Spleen (tissue), 7 donors: ENCODE results near the gene FOXP1.

Experiments used
- POLR2AphosphoS5 ChIP-seq, 3 donors: sonication (generic); formaldehyde crosslinking; IDR thresholded peaks; one replicate each; pipeline ENCODE4 v1.5.1; 2017; ENCODE audit warnings: antibody characterized with exemption in 3 of 3
- TF ChIP-seq, protein P1 (sequence below), 11 experiments: fragments of 200-600 bp in 7 of 11; fragments of 450-650 bp in 4 of 11; sonication (generic) in 4 of 11; IDR thresholded peaks in 8 of 11; conservative IDR thresholded peaks in 3 of 11; 1 replicate in 7 of 11; 2 replicates in 4 of 11; pipeline versions ENCODE4 v1.4.0 to v1.8.0; 2016 to 2021; ENCODE audit warnings: antibody characterized with exemption in 11 of 11, inconsistent platforms in 4 of 11, mild to moderate bottlenecking in 1 of 11
- donor health status: DM: no; HTN: no; CAD: no; lungs with moderate emphysema.
- donor health status: DM: no; HTN: no; CAD: no.
- donor health status: DM: no; HTN: no; CAD: no.

DNA sequence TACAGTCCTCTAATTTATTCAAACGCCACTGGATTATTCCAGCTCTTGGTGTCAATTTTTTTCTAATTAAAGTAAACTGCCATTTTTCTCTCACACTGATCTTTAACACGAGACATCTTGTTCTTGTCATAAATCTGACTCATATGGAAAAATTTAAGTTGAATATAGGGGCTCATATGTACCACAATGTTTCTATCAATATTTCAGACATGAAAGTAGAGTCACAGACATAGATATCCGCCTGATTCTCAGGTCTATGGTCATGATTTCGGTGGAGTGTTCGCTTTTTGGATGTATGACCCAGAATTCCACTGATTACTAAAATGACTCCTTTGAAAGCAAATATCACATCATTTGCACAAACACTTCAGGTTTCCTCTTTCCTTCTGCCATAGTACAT lies 552.8 kb downstream of the FOXP1 start:
- TF ChIP-seq, protein P1, sequence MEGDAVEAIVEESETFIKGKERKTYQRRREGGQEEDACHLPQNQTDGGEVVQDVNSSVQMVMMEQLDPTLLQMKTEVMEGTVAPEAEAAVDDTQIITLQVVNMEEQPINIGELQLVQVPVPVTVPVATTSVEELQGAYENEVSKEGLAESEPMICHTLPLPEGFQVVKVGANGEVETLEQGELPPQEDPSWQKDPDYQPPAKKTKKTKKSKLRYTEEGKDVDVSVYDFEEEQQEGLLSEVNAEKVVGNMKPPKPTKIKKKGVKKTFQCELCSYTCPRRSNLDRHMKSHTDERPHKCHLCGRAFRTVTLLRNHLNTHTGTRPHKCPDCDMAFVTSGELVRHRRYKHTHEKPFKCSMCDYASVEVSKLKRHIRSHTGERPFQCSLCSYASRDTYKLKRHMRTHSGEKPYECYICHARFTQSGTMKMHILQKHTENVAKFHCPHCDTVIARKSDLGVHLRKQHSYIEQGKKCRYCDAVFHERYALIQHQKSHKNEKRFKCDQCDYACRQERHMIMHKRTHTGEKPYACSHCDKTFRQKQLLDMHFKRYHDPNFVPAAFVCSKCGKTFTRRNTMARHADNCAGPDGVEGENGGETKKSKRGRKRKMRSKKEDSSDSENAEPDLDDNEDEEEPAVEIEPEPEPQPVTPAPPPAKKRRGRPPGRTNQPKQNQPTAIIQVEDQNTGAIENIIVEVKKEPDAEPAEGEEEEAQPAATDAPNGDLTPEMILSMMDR (IDR thresholded peaks at IDR 0.05 in 8 of 11, conservative IDR thresholded peaks at IDR 0.05 in 3 of 11), result no peak
- no peak for TF ChIP-seq POLR2AphosphoS5 (IDR thresholded peaks at IDR 0.05)
